ENCODE measurements around the gene BIN2. TPM values are rescaled to one million over a fixed set of nuclear protein-coding genes. Genes with fewer than 3 reads are reported as not detected.

Gene BIN2
- total and polyA plus RNA-seq, 10 of the 15 experiments (the other 5 are each of a cell fraction or from before 2014, with no cell fraction given) = 8.6 to 42.9 (median 32.1) TPM

GRCh38 chr12:51270067-51270950 is 53.7 kb downstream of the BIN2 start, which contains the start of gene SMAGP (continued):
- no peak for TF ChIP-seq MLLT1 (IDR thresholded peaks at IDR 0.05)
- TF ChIP-seq ZBED1 (IDR thresholded peaks at IDR 0.05; ENCODE audit: borderline replicate concordance) = no peak
- no peak for TF ChIP-seq TBL1XR1 (IDR thresholded peaks at IDR 0.05; ENCODE audit: low read depth, low read length)
- TF ChIP-seq POLR2A (IDR thresholded peaks at IDR 0.05; ENCODE audit: low read depth, low read length) = no peak
- peak; percentile 81 for TF ChIP-seq IKZF1 (conservative IDR thresholded peaks at IDR 0.05)
- no peak for TF ChIP-seq ZNF622 (IDR thresholded peaks at IDR 0.05)
- no peak for TF ChIP-seq PRDM15 (CRISPR knock-in tag; IDR thresholded peaks at IDR 0.05)
- no peak for TF ChIP-seq ASH2L (IDR thresholded peaks at IDR 0.05; ENCODE audit: borderline replicate concordance, low read depth)
- no peak for TF ChIP-seq CHD4 (IDR thresholded peaks at IDR 0.05)
